Spleen (tissue), 11 donors: Measurements from ENCODE around the gene GLIPR1. TPM values are rescaled to one million over a fixed set of nuclear protein-coding genes. Genes with fewer than 3 reads are reported as not detected.
A peak's percentile ranks its signal among the peaks of the same experiment; 100 is the strongest.

ENCODE experiments used
- DNase-seq: peaks from one replicate; pipeline ENCODE4 v3.0.0-alpha.2; 2020
- H3K27ac ChIP-seq, 8 donors: fragments of 200-600 bp; sonication (generic) in 7 of 8; 1 replicate in 4 of 8; 2 replicates in 4 of 8; pipeline versions ENCODE4 v1.5.0 to v1.8.0; 2016 to 2021; ENCODE audit warnings: inconsistent platforms in 4 of 8, mild to moderate bottlenecking in 4 of 8, moderate library complexity in 1 of 8
- H3K27me3 ChIP-seq, 7 donors: fragments of 200-600 bp; sonication (generic) in 6 of 7; replicated peaks in 1 of 7; 1 replicate in 4 of 7; 2 replicates in 3 of 7; pipeline versions ENCODE4 v1.5.0 to v1.8.0; 2016 to 2021; ENCODE audit warnings: inconsistent platforms in 3 of 7, mild to moderate bottlenecking in 1 of 7
- H3K36me3 ChIP-seq, 6 donors: fragments of 200-600 bp; sonication (generic) in 5 of 6; 1 replicate in 4 of 6; 2 replicates in 2 of 6; pipeline versions ENCODE4 v1.5.0 to v1.8.0; 2016 to 2021; ENCODE audit warnings: inconsistent platforms in 2 of 6
- H3K4me1 ChIP-seq, 6 donors: fragments of 200-600 bp; sonication (generic) in 5 of 6; 1 replicate in 3 of 6; 2 replicates in 3 of 6; pipeline versions ENCODE4 v1.5.0 to v1.8.0; 2016 to 2021; ENCODE audit warnings: inconsistent platforms in 3 of 6
- H3K4me3 ChIP-seq, 8 donors: fragments of 200-600 bp; sonication (generic) in 7 of 8; 1 replicate in 4 of 8; 2 replicates in 4 of 8; pipeline versions ENCODE4 v1.5.0 to v1.8.0; 2016 to 2021; ENCODE audit warnings: inconsistent platforms in 4 of 8, mild to moderate bottlenecking in 4 of 8, moderate library complexity in 2 of 8
- H3K9me3 ChIP-seq, 8 donors: fragments of 200-600 bp; sonication (generic) in 7 of 8; 1 replicate in 4 of 8; 2 replicates in 4 of 8; pipeline versions ENCODE4 v1.5.0 to v1.8.0; 2016 to 2021; ENCODE audit warnings: inconsistent platforms in 4 of 8
- CTCF ChIP-seq, 11 experiments: fragments of 200-600 bp in 7 of 11; fragments of 450-650 bp in 4 of 11; sonication (generic) in 4 of 11; IDR thresholded peaks in 8 of 11; conservative IDR thresholded peaks in 3 of 11; 1 replicate in 7 of 11; 2 replicates in 4 of 11; pipeline versions ENCODE4 v1.4.0 to v1.8.0; 2016 to 2021; ENCODE audit warnings: antibody characterized with exemption in 11 of 11, inconsistent platforms in 4 of 11, mild to moderate bottlenecking in 1 of 11
- POLR2A ChIP-seq, 3 donors: fragments of 450-650 bp; IDR thresholded peaks; one replicate each; pipeline ENCODE4 v1.5.1; 2017; ENCODE audit warnings: antibody characterized with exemption in 3 of 3, mild to moderate bottlenecking in 1 of 3
- POLR2AphosphoS5 ChIP-seq, 3 donors: sonication (generic); formaldehyde crosslinking; IDR thresholded peaks; one replicate each; pipeline ENCODE4 v1.5.1; 2017; ENCODE audit warnings: antibody characterized with exemption in 3 of 3
- WGBS, 5 donors: extraction: QIAGEN DNeasy Blood & Tissue Kit in 3 of 5; methylation state at CpG; one replicate each; pipeline versions ENCODE4 v1.1.5 to v1.1.7; 2013 to 2018; 5-methylcytosine and 5-hydroxymethylcytosine counted together
- intact Hi-C: fragments of 100-400 bp; cut with DNase I; formaldehyde crosslinking; loops from one replicate; pipeline ENCODE4 v1.15.0; 2023; ENCODE audit warnings: low total_unique reads
- polyA plus RNA-seq, 3 donors: library from polyadenylated mRNA; stranded (reverse); fragments of 200-250 nt; gene quantifications; one replicate each; pipeline ENCODE4 v1.2.1, GENCODE V29; 2013
- total RNA-seq, 7 donors: library from RNA; depleted of rRNA in 3 of 7; stranded (reverse); fragments of >200 nt in 3 of 7; fragmentation: NEBNext Ultra II Directional in 4 of 7; extraction: Animal tissue kit (Norgen Biotek cat#: 25700) in 4 of 7; gene quantifications; one replicate each; pipeline versions ENCODE4 v1.1.0 to v1.2.1, GENCODE V29; 2016 to 2021
- donor health status: healthy with polysubstance abuse.
- donor health status: DM: no; HTN: no; CAD: no; lungs with moderate emphysema.
- donor health status: DM: no; HTN: no; CAD: no.
- donor health status: Bipolar disorder and iron deficiency.
- donor health status: healthy.
- donor health status: DM: no; HTN: no; CAD: no.
- donor health status: DM: yes; HTN: yes; CAD: no.

The GLIPR1 gene
- total and polyA plus RNA-seq, 10 donors, result 11.7 to 72.6 (median 54.7) TPM

- no peak for DNase-seq
- WGBS, 5 donors, result 82 to 98% (median 93%) methylated on average over 2 of the region's 2 CpGs
- Histone ChIP-seq H3K27ac (no peak overlapping the region), H3K9me3 (no peaks in the 10 kb centered on the region), H3K4me3 (no peak overlapping the region), H3K36me3 (peaks cover 0 to 95% (median 23%) of the 10 kb centered on the region in 6 donors), H3K4me1 (peaks cover 2 to 70% (median 15%) of the 10 kb centered on the region in 6 donors), H3K27me3 (no peaks in the 10 kb centered on the region)
- TF ChIP-seq CTCF (IDR thresholded peaks at IDR 0.05 in 8 of 11, conservative IDR thresholded peaks at IDR 0.05 in 3 of 11), result no peak
- no peak for TF ChIP-seq POLR2AphosphoS5 (IDR thresholded peaks at IDR 0.05)
- TF ChIP-seq POLR2A (IDR thresholded peaks at IDR 0.05), result no peak
- intact Hi-C loops, result no loop called here
These were observed 10.6 kb downstream of the GLIPR1 start for GRCh38 chr12:75491169-75491568.

GRCh38 chr12:75503459-75503858 is 22.9 kb downstream of the GLIPR1 start:
- H3K4me3 ChIP-seq, result no peak overlapping the region
- peaks cover 0 to 100% (median 81%) of the 10 kb centered on the region in 6 donors for H3K36me3 ChIP-seq
- no peak for DNase-seq
- no peak overlapping the region for H3K27ac ChIP-seq
- TF ChIP-seq CTCF (IDR thresholded peaks at IDR 0.05 in 8 of 11, conservative IDR thresholded peaks at IDR 0.05 in 3 of 11) (no peak), POLR2A (IDR thresholded peaks at IDR 0.05) (no peak), POLR2AphosphoS5 (IDR thresholded peaks at IDR 0.05) (no peak)
- no peaks in the 10 kb centered on the region for H3K27me3 ChIP-seq
- no peaks in the 10 kb centered on the region for H3K9me3 ChIP-seq
- WGBS, 5 donors, result 68 to 88% (median 81%) methylated on average over 3 of the region's 3 CpGs
- H3K4me1 ChIP-seq, result peaks cover 0 to 29% (median 5%) of the 10 kb centered on the region in 6 donors
- intact Hi-C loops, result no loop called here

- 91 to 98% (median 96%) methylated on average over 3 of the region's 3 CpGs for WGBS, 5 donors
- intact Hi-C loops, result no loop called here
- no peak for TF ChIP-seq CTCF (IDR thresholded peaks at IDR 0.05 in 8 of 11, conservative IDR thresholded peaks at IDR 0.05 in 3 of 11)
- no peak for TF ChIP-seq POLR2AphosphoS5 (IDR thresholded peaks at IDR 0.05)
- no peak for TF ChIP-seq POLR2A (IDR thresholded peaks at IDR 0.05)
- Histone ChIP-seq H3K9me3 (no peaks in the 10 kb centered on the region), H3K4me3 (no peak overlapping the region), H3K36me3 (peaks cover 0 to 97% (median 79%) of the 10 kb centered on the region in 6 donors), H3K27ac (no peak overlapping the region), H3K4me1 (peaks cover 0 to 33% (median 9%) of the 10 kb centered on the region in 6 donors), H3K27me3 (no peaks in the 10 kb centered on the region)
- no peak for DNase-seq
These were observed 23.3 kb downstream of the GLIPR1 start for GRCh38 chr12:75503866-75504265.

- 71 to 82% (median 75%) methylated on average over 2 of the region's 2 CpGs for WGBS, 5 donors
- Histone ChIP-seq H3K27me3 (no peaks in the 10 kb centered on the region), H3K27ac (no peak overlapping the region), H3K4me1 (peaks cover 16 to 53% (median 27%) of the 10 kb centered on the region in 6 donors), H3K36me3 (peaks cover 0 to 77% (median 60%) of the 10 kb centered on the region in 6 donors), H3K9me3 (no peaks in the 10 kb centered on the region), H3K4me3 (no peak overlapping the region)
- TF ChIP-seq CTCF (IDR thresholded peaks at IDR 0.05 in 8 of 11, conservative IDR thresholded peaks at IDR 0.05 in 3 of 11) (peak; percentile 9 to 64 (median 46)), POLR2A (IDR thresholded peaks at IDR 0.05) (no peak), POLR2AphosphoS5 (IDR thresholded peaks at IDR 0.05) (no peak)
- intact Hi-C loops, result loop anchor here (5.0 kb wide), 1 partner anchor 114 kb away; the partner anchor contains the start of gene GLIPR1L2
- DNase-seq, result no peak
These were observed 25.3 kb downstream of the GLIPR1 start for GRCh38 chr12:75505706-75506312.
